ENCODE results near the gene METTL25.

GRCh38 chr12:82473111-82473754, 114.9 kb downstream of the METTL25 start:
- TF ChIP-seq TCF3 (IDR thresholded peaks at IDR 0.05; ENCODE audit: borderline replicate concordance, insufficient read depth, low read depth, low read length) (no peak), STAT3 (IDR thresholded peaks at IDR 0.05; ENCODE audit: low read depth, low read length) (no peak), LARP7 (IDR thresholded peaks at IDR 0.05) (no peak), POLR2AphosphoS2 (IDR thresholded peaks at IDR 0.05; ENCODE audit: low read depth, low read length) (no peak), ZNF24 (IDR thresholded peaks at IDR 0.05) (no peak), DPF2 (IDR thresholded peaks at IDR 0.05) (no peak), ZBED1 (IDR thresholded peaks at IDR 0.05; ENCODE audit: borderline replicate concordance) (no peak), CTCF (IDR thresholded peaks at IDR 0.05 in 2 of 3, conservative IDR thresholded peaks at IDR 0.05 in 1 of 3; ENCODE audit: control insufficient read depth in 2 of 3, extremely low read depth in 1 of 3, insufficient read depth in 1 of 3, low read depth in 3 of 3, low read length in 3 of 3) (no peak), FOS (IDR thresholded peaks at IDR 0.05; ENCODE audit: borderline replicate concordance, extremely low read depth, insufficient read length) (no peak)

All from GM12878 (cell line).